Retinal pigment epithelial cell (primary cell): Measurements from ENCODE around the gene DHDH.
A peak's percentile ranks its signal among the peaks of the same experiment; 100 is the strongest.

Source experiments
- DNase-seq: peaks from one replicate; pipeline ENCODE4 v3.0.0-alpha.2; 2010; ENCODE audit warnings: low read depth
- H3K4me3 ChIP-seq: 2 replicates; pipeline ENCODE4 v1.5.1; 2011; ENCODE audit warnings: mild to moderate bottlenecking, low read length, control low read depth, moderate library complexity
- TF ChIP-seq, protein P1 (sequence below): conservative IDR thresholded peaks from 2 replicates; pipeline ENCODE4 v1.5.1; 2011; ENCODE audit warnings: low read depth, low read length, control low read depth, inconsistent platforms

Gene DHDH

DNA sequence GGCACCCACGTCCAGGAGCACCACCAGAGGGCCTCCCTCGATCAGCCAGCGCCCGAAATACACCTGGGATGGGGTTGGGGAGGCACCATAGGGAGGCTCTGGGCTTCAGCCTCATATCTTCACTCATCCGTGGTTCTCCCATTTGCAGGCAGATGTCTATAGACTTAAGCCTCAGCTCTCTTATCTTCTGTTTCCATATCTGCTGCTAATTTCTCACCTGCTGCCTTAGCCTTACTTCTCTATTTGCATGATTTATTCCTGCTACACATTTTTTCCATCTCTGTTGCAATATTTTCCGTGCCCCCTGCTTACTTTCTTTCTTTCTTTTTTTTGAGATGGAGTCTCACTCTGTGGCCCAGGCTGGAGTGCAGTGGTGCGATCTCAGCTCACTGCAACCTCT, 53.8 kb downstream of the DHDH start:
- DNase-seq, result no peak
- no peak overlapping the region for H3K4me3 ChIP-seq
- TF ChIP-seq, protein P1, sequence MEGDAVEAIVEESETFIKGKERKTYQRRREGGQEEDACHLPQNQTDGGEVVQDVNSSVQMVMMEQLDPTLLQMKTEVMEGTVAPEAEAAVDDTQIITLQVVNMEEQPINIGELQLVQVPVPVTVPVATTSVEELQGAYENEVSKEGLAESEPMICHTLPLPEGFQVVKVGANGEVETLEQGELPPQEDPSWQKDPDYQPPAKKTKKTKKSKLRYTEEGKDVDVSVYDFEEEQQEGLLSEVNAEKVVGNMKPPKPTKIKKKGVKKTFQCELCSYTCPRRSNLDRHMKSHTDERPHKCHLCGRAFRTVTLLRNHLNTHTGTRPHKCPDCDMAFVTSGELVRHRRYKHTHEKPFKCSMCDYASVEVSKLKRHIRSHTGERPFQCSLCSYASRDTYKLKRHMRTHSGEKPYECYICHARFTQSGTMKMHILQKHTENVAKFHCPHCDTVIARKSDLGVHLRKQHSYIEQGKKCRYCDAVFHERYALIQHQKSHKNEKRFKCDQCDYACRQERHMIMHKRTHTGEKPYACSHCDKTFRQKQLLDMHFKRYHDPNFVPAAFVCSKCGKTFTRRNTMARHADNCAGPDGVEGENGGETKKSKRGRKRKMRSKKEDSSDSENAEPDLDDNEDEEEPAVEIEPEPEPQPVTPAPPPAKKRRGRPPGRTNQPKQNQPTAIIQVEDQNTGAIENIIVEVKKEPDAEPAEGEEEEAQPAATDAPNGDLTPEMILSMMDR, result peak; percentile 7

DNA sequence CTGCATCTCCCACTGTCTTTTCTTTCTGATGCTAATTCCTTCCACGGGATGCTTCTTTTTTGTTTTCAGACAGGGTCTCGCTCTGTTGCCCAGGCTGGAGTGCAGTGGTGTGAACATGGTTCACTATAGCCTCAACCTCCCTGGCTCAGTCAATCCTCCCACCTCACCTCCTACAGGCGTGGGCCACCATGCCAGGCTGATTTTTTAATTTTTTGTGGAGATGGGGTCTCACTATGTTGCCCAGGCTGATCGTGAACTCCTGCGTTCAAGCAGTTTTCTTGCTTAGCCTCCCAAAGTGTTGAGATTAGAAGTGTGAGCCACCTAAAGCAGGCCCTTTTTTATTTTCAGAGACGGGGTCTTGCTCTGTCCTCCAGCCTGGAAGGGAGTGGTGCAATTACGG, 54.8 kb downstream of the DHDH start:
- TF ChIP-seq, protein P1, result no peak

DNA sequence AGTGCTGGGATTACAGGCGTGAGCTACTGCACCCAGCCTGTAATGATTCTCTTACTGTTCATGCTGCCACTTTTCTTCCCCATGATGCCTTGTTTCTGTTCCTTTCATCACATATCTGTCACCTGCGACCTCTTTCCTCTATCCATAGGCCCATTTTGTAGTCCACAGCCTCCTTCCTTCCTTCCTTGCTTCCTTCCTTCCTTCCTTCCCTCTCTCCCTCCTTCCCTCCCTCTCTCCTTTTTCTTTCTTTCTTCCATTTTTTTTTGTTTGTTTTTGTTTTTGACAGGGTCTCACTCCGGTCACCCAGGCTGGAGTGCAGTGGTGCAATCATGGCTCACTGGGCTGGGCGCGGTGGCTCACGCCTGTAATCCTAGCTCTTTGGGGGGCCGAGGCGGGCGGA, 55.4 kb downstream of the DHDH start:
- TF ChIP-seq, protein P1, result no peak
- H3K4me3 ChIP-seq, result no peak overlapping the region
- no peak for DNase-seq

More for the DNA sequence above, 54.8 kb downstream of the DHDH start:
- DNase-seq, result no peak
- H3K4me3 ChIP-seq, result no peak overlapping the region

DNA sequence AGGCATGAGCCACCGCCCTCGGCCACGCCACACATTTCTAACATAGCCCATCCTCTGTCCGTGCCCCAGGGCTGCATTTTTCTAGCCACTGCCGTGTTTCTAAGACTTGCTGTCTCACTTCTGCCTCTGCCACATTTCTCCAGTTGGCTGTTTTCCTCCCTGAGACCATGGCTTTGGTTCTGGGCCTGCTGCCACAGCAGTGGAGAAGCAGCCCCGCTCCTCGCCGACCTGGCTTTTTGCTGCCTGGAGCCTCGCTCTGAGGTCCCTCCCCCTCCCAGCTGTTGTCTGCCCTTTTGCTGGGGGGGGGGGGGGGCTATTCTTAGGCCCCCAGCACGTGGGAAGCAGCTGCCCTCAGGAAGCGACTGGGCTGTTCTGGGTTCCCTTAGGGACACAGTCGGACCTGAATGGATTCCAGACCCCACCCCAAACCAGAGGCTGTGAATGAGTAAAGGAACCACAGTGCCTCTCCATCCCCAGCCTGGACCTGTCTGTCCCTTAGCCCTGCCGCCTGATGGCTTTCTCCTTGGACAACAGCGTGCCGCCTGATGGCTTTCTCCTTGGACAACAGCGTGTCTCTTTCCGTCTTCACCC, 56.3 kb downstream of the DHDH start:
- TF ChIP-seq, protein P1, result no peak
- no peak for DNase-seq
- H3K4me3 ChIP-seq, result no peak overlapping the region

DNA sequence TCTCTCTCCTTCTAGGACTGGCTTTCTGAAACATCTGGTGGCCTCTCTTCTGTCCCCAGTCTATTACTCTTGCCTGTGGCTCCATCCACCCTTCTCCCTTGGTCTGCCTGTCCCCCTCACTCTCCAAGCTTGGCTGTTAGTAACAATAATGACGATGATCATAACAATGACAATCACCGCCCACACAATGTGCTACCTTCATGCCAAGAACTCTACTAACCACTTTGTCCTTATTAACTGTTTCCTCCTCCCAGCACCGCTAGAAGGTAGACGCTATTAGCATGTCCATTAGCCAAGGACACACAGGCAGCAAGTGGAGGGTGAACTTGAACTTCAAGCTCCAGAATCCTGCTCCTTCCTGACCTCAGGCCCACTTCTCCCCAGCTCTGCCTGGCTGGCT, 56.9 kb downstream of the DHDH start:
- no peak overlapping the region for H3K4me3 ChIP-seq
- no peak for DNase-seq
- TF ChIP-seq, protein P1, result no peak

DNA sequence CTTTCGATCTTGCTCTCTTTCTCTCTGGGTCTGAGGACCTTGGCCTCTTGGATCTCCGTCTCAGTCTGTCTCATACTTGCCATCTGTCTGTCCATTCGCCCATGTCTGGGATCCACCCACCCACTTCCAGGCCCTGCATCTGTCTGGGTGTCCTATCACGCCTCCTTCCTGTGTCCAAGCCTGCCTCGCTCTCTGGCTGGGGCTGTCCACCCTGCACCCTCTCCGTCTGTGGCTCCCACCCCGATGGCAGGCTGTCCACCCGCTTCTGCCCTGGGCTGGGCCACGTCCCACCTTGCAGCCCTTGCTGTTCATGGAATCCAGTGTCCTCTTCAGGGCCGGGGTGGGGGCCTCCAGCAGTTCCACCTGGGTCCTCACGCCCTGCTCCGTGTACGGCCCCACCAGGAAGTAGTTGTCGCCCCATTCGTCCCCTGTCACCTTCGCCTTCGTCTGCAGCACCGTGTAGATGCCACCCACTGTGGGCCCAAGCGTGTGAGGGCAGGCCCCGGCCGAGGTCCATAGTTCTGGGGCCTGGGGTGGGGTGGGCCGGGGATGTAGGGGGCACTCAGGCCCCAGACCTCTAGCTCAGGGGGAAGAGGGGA, 57.6 kb downstream of the DHDH start:
- no peak overlapping the region for H3K4me3 ChIP-seq
- DNase-seq, result no peak
- TF ChIP-seq, protein P1, result no peak
